Neural cell (in vitro differentiated cells): ENCODE measurements around the gene MAGEC2.

Experiments used
- CTCF ChIP-seq: fragments of 450-650 bp; IDR thresholded peaks from 2 replicates; pipeline ENCODE4 v1.5.1; 2014; ENCODE audit warnings: antibody characterized with exemption, mild to moderate bottlenecking, moderate library complexity; ENCODE audit not compliant: poor library complexity, severe bottlenecking
- EP300 ChIP-seq: fragments of 450-650 bp; conservative IDR thresholded peaks from 2 replicates; pipeline ENCODE4 v1.6.1; 2014; ENCODE audit warnings: antibody characterized with exemption, mild to moderate bottlenecking, moderate library complexity; ENCODE audit not compliant: poor library complexity, severe bottlenecking
- EZH2 ChIP-seq: fragments of 200-600, 300-800 bp; shearing (Covaris generic), sonication (generic); IDR thresholded peaks from 2 replicates; pipeline ENCODE4 v1.6.1; 2014; ENCODE audit warnings: antibody characterized with exemption, low read length, borderline replicate concordance, mild to moderate bottlenecking; ENCODE audit not compliant: insufficient read depth, poor library complexity, severe bottlenecking
- MXI1 ChIP-seq: fragments of 450-650 bp; conservative IDR thresholded peaks from 2 replicates; pipeline ENCODE4 v1.6.1; 2014; ENCODE audit warnings: antibody characterized with exemption, mild to moderate bottlenecking; ENCODE audit not compliant: poor library complexity, severe bottlenecking
- POLR2AphosphoS5 ChIP-seq: IDR thresholded peaks from 2 replicates; pipeline ENCODE4 v1.6.1; 2012
- RAD21 ChIP-seq: fragments of 450-650 bp; conservative IDR thresholded peaks from 2 replicates; pipeline ENCODE4 v1.6.1; 2014; ENCODE audit warnings: antibody characterized with exemption, mild to moderate bottlenecking, moderate library complexity
- REST ChIP-seq: IDR thresholded peaks from 2 replicates; pipeline ENCODE4 v1.6.1; 2012; ENCODE audit warnings: borderline replicate concordance
- SMC3 ChIP-seq: fragments of 450-650 bp; conservative IDR thresholded peaks from 2 replicates; pipeline ENCODE4 v1.6.1; 2014; ENCODE audit warnings: antibody characterized with exemption, mild to moderate bottlenecking, moderate library complexity; ENCODE audit not compliant: poor library complexity

GRCh38 chrX:142204522-142205433 lies at the start of gene MAGEC2:
- no peak for TF ChIP-seq RAD21
- TF ChIP-seq CTCF, result no peak
- no peak for TF ChIP-seq EZH2
- TF ChIP-seq REST, result no peak
- no peak for TF ChIP-seq SMC3
- TF ChIP-seq MXI1, result no peak
- no peak for TF ChIP-seq EP300
- no peak for TF ChIP-seq POLR2AphosphoS5
